Amygdala (tissue), 56 donors: ENCODE data around the gene CACNB3.
A peak's percentile ranks its signal among the peaks of the same experiment; 100 is the strongest.

Experiments used
- DNase-seq, 56 donors: peaks; one replicate each; lab custom pipeline; 2025; lab: John Stamatoyannopoulos, UW

CACNB3 gene

DNA sequence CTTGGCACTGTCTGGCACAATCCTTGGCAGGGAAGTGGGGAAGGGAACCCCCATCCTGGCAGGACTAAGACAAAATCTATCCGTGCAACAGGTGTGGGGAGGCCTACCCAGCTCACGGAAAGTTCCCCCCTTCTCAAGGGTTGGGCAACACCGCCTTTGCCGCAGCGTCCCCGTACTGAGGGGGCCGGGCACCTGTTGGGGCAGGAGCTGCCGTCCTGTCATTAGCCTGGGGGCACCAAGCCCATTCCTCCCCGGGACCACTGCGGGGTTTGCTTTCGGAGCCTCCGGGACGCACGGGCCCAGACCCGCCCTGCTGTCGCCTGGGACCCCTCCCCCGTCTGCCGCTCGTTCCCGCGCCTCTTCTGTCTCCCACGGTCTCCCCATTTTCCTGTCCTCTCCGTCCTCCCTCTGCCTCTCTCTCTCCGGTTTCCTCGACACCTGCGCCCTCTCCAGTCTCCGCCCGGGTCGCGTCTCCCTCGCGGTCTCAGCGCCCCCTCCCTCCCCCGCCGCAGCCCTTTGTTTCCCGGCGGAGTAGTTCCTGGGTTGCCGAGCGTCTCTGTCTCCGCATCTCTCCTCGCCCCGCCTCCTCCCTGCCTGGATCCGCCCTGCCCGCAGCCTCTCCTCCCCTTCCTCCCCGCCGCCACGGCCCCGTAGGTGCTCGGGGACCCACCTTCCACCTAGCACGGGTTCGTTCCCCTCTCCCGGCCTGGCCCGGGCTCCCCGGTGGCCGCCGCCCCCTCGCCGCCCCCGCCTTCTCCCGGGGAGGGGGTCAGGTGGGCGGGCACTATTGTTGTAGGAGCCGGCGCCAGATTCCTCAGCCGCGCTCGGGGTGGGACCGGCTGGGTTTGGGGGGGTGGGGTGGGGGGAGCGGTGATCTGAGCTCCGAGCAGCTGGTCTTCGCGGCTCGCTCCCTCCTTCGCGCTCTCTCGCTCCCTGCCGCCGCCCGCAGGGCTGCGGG, at the start of gene CACNB3:
CACNB3 (plus strand) TSS at position 624 of the 958 bp plus-strand sequence. CDS start 434 bp downstream, outside the sequence.
- peak in 36 of 56 donors; percentile 1 to 71 (median 40) for DNase-seq

DNA sequence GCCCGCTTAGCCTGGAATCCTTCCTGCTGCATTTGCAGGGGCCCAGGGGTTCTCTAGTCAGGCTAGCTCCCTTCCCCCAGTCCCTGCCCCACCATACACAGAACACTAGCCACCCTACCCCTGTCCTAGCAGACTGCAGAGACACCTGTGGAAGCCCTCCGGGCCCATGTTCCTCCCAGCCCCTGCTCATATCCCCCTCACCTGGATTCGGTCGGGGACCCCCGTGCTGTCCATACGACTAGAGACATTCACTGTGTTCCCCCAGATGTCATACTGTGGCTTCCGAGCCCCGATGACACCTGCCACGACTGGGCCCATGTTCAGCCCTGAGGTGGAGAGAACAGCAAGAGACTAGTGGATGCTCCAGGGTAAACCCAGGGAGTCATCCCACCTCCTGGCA, 49.6 kb upstream of the CACNB3 start:
- DNase-seq, result no peak

DNA sequence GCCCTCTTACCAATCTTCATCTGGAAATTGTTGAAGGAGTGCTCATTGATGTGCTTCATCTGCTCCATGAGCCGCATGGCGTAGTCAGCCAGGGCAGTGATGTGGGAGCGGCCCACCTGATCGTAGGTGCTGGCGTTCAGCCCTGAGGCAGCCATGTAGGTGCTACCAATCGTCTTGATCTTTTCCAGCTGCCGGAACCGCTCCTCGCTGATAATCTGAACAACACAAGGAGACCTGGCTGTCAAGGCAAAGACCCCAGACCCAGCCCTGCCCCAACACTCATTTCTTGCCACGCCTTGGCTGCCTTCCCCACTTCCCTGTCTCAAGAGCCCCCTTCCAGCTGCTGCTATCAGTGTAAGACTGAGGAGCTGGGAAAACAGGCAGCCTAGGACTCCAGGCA, 47.5 kb upstream of the CACNB3 start:
- DNase-seq, result no peak

DNA sequence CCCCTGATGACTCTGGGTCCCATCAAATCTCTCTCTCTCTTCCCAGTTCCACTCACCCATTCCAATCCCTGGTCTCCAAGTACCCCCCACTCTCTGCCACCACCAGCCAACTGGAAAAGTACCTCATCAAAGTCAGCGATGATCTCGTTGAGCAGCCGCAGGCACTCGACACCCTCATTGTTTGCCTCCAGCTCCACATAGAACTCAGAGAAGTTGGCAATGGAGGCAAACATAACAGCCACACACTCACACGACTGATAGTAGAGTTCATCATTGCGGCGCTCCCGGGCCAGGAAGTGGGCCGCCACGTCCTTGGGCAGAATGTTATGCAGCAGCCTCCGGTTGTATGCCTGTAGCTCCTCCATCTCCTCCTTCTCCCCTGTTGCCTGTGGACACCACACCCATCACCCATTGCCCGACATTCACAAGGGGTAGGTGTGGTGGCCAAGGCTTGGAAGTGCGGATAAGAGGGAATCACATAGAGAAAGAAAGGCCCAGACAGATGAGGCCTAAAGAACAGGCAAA, 46.6 kb upstream of the CACNB3 start:
- DNase-seq, result no peak

DNA sequence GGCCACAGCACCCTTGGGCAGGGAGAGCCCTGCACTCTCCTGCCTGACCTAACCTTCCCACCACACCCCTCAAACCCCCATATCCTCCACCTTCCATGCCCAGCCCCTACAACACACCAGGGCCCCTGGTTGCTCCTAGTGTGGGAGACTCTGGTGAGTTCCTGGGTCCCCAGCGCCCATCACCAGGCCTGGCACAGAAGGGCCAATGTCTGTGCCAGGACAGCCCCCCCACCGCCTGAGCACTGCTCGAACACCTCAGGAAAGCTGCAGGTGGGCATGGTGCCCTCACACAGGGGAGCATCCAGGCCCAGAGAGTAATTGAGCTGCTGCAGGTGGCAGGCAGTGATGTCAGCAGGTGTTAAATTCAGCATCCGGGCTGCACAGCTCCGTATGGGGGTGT, 44.6 kb upstream of the CACNB3 start:
- DNase-seq, result no peak

DNA sequence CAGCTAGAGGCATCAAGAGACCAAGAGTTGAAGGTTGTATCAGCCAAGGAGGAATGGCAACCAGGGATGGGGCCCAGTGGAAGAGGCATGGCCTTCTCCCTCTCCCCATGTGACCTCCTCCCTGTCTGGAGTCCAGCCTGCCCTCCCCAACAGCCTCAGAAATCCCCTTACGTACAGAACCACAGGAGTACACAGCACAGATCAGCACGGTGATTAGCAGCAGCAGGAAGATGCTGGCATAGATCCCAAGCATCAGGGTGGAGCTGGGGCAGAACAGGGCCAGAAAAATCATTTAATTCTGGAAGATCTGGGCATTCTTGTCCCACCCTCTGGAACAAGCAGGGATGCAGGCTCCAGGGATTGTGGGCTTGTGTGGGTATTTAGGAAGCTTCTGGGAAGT, 43.8 kb upstream of the CACNB3 start:
- no peak for DNase-seq

DNA sequence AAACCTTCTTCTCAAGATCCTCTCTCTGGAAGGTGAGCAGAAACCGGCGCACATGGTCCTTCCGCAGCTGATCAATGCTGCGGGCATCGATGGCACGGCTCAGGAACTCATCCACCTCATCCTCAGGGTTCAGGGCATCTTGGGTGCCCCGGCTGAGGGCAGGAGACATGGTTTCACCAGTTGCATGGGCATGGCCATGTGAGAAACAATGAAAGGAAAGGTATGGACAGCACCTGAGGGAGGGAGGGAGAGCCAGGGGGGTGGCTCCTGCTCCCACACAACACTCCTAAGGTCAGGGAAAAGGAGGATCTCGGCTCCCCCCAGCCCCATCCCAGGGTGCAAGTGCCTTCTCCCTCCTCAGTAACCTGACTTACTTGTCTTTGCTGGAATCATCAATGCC, 43.0 kb upstream of the CACNB3 start:
- DNase-seq, result no peak

DNA sequence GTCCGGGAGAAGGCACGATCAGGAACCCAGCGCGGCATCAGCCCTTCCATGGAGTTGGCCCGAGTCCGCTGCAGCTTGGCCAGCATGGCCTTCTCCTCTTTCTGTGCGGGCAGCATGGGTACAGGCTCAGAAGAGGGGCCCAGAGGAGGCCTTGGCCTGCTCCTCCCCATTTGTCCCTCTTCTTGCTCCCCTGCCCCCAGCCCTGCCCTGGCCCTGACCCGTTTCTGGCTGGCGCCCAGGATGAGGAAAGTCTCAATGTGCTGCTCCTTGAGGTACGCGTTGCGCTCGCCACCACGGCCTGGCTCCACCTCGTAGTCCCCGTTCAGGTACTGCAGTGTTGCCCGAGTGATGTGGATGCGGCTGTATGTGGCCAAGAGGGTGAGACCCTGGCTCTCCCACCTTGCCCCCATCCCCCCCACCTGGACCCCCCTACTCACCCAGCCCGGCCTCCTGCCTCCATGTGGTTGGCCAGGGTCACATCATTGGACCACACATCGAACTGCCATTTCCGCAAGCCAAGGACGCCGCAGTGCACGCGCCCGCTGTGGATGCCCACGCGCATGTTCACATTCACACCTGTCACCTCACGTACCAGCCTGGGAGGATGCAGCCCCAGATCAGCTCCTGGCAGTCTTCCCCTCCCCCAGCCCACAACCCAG, 42.2 kb upstream of the CACNB3 start:
- no peak for DNase-seq

DNA sequence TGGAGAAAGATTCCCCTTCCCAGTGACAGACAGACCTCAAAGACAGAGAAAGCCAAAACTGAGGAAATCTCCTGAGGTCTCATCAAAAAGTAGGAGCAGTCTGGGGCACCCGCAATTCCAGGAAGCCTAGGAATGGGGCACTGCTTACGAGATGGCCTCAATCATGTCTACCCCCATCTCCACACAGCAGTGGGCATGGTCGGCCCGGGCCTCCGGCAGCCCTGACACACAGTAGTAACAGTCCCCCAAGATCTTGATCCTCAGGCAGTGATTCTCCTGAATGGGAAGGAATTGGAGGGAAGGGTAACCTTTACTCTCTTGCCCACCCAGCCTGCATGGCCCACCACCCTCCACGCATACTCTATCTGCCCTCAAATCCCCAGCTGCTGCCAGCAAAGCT, 41.3 kb upstream of the CACNB3 start:
- no peak for DNase-seq

DNA sequence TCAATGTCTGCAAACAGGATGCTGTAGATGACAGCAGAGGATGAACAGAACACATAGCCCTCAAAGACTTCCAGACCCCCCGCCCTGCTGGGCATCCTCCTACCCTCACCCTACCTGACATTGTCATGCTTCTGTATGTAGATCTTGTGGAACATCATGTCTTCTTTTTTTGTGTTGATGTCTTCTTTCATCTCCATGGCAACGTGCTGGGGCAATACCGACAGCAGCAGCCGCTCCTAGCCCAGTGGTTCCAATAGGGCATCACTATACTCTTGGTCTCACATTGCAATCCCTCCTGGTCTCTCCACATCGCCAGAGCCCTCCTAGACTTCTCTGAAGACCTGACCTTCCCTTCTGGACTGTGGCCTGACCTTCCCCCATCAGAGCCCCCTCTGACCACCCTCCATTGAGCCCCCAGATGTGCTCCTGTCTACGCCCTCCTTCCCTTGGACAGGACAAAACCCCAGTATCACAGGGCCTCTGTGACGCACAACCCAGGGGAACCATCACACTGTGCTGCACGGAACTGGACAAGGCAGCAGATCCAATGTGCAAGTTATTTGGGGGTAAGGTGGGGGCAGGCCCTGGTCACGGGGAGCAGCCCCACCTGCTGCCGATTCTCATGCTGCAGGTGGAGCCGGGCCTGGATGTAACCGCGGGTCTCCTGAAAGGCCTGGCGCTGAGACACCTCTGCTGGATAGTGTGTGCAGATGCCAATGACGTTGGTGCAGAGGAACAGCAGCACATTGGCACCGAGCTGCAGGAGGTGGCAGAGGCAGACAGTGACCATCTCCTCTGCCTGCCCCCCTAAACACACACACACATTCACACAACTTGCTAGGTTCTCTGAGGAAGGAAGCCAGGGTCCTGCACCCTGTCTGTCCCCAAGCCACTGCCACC, 40.5 kb upstream of the CACNB3 start:
- no peak for DNase-seq

DNA sequence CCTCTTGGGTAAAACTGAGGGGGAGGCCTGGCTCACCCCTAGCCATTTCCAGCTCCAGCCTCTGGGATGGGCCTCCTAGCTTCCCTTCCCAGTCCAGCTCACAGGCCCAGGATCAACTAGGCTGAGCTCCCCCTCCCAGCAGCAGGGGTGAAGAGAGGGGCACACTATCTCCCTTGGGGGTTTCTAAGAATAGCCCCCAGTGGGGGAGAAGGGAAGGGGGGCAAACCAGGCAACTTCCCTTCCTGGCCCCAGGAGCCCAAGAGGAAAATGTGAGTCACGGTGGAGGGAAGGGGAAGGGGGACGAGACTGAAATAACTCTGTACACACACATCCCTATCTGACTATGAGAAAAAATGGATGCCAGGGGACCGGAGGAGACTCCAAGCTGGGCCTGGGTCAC, 38.4 kb upstream of the CACNB3 start:
- no peak for DNase-seq

DNA sequence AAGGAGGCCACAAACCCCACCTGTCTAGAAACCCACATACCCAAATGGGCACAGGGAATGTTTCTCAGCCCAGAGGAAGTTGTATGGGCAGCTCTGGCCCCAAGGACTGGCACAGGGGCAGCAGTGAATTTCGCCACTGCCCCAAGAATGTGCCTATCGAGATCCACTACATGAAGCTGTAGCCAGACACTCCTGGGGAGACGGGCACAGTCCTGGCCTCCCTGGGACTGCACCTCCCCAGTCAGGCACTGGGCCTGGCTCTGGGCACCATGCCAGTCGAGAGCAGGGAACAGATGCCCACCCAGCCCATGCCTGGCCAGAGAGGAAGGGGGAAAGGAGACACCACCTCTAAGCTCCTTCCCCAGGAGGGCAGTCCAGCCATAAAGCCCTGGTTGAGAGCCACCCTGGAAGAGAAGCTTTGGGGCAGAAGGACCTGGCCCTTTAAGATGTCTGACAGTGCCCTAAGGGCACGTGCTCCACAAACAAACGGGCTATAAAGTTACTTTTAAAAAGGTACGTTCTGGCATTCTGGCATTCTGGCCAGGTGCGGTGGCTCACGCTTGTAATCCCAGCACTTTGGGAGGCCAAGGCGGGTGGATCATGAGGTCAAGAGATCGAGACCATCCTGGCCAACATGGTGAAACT, 37.8 kb upstream of the CACNB3 start:
- no peak for DNase-seq

DNA sequence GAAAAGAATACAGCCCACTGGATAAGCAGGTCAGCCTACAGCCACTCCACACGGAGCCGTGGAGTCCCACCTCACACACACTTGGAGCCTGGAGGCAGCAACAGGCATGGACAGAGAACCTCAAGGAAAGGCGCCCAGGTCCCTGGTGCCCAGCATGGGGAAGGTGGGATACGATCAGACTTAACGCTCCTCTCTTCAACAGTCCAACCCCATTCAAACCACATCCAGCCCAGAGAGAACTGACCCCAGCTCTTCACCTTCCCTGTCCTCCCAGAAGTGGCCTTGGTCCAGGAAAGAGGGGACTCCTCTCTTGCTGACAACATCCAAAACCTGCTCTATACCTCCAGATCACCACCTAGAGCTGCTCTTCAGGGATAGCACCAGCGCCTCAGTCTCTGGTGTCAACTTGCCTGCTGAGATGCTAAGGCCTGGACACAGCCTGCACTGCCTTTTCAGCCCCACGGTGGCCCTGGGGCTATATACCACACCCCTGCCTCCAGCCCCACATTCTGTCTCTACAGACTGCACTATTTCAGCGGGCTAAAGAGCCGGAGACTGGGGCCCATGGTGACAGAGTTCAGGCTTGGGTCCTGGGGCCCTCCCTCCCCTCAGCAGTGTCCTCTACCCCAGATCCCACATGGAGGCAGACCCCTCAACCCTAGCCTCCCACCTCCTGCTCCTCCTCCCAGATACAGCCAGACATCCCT, 36.4 kb upstream of the CACNB3 start:
- no peak for DNase-seq

DNA sequence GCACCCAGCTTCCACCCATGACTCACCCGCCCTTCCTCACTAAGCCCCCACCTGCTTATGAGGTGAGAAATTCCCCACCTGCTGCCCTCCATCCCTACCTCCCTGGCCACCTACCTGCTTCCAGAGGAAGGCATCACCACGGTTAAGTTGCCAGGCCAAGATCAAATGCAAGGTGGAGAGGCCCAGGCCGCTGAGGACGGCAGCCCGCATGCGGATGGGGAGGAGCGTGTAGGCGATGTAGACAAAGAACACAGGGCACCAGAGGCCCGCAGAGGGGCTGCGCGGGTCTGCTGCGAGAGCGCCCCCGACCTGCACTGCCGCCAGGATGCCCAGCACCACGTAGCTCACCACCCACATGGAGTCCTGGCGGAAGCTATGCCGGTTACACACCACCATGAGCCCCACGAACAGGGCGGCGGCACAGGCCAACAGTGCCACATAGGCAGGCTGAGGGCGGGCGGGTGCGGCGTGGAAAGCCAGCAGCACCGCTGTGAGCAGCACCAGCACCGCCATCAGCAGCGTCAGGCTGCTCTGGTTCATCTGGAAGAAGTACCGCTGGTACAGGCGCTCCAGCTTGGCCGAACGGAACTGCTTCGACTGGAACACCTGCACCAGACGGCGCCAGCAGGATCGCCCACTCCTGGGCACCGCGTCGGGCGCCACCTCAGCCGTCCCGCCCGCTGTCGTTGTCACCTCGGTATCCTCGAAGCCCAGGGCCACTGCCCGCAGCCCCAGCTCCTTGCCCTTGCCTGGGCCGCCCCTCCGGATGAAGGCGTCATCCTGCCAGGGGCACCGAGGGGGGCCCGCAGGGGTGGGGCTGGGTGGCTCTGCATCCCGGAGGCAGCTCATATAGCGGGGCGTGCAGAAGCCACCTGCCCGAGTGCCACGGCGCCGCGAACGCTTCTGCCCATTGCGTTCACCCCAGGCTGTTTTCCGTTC, 35.6 kb upstream of the CACNB3 start:
- no peak for DNase-seq

DNA sequence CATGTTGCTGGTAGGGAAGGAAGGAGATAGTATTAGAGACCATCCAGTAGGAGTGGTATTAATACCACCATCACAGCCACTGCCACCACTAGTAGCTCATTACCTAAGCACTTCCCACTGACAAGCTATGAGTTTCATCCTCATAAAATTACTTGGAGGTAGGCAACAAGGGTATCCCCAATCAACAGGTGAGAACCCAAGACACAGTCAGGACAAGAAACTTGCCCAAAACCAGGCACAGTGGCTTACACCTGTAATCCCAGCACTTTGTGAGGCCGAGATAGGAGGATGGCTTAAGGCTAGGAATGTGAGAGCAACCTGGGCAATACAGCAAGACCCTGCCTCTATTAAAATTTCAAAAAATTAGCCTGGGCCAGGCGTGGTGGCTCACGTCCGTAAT, 34.9 kb upstream of the CACNB3 start:
- DNase-seq, result no peak

DNA sequence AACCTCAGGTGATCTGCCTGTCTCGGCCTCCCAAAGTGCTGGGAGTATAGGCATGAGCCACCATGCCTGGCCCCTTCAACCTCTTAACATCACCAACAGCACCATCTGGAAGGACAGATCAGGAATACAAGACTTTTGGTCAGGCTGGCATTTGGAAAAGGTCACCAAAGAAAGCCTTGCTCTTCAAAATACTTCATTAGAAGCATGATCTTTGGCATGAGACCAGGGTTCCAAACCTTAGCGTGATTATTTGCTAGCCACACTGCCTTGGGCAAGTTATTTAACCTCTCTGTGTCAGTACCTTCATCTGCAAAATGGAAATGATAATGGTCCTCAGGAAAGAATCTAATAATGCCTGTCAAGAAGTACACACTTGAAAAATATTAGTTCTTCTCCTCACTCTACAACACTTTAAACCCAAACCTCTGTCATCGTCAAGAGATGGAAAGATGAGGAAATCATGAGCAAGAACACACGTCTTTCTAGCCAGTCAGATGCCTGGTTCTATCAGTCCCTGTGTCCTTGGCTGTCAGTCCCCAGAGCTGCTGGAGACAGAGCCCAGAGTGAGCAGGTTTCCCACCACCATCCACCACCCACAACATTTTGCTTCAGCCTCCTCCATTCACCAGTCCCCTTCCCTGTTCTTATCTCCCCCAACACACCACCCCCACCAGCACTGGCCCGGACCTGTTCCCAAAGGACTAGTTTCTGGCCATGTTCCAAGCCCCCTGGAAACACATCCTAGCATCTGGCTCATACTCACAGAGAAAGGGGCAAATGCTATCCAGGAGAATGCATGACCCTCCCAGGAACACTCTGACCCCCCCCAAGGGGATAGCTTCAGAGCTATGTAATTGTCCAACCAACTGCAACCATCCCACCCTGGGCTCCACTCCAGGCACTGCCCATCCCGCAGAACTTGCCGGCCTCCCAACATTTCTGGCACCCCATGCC, 31.4 kb upstream of the CACNB3 start:
- DNase-seq, result peak in 1 of 56 donors; percentile 48
